ENCODE data around the gene PLPP1. TPM values are rescaled to one million over a fixed set of nuclear protein-coding genes. Genes with fewer than 3 reads are reported as not detected.

Gene PLPP1
- total RNA-seq, 1 experiment from 2014 or later, result 10.5 TPM

GRCh38 chr5:55554585-55555202, 19.9 kb upstream of the PLPP1 start:
- H3K36me3 ChIP-seq (ENCODE audit: control insufficient read depth in 1 of 2, insufficient read depth in 2 of 2, low read length in 2 of 2), result no peaks in the 10 kb centered on the region
- H3K4me2 ChIP-seq (ENCODE audit: low read length), result no peak overlapping the region
- H3K27ac ChIP-seq (ENCODE audit: low read depth, low read length), result no peak overlapping the region
- H3K4me1 ChIP-seq (ENCODE audit: control insufficient read depth in 1 of 2, insufficient read depth in 2 of 2, low read length in 2 of 2), result no peaks in the 10 kb centered on the region
- intact Hi-C loops (cut with micrococcal nuclease), result no loop called here
- no peaks in the 10 kb centered on the region for H3K27me3 ChIP-seq (ENCODE audit: insufficient read depth, low read length)
- DNase-seq (ENCODE audit: low read depth, low spot score) (no peak), ATAC-seq (no peak)
- no peak for TF ChIP-seq ELF1 (IDR thresholded peaks at IDR 0.05; ENCODE audit: borderline replicate concordance, low read depth)
- TF ChIP-seq TCF7L2 (IDR thresholded peaks at IDR 0.05; ENCODE audit: borderline replicate concordance, extremely low read depth, insufficient read depth, insufficient read length), result no peak
- TF ChIP-seq POLR2AphosphoS5 (IDR thresholded peaks at IDR 0.05; ENCODE audit: low read depth, low read length), result no peak
- TF ChIP-seq EZH2phosphoT487 (IDR thresholded peaks at IDR 0.05; ENCODE audit: borderline replicate concordance), result no peak
- no peak for TF ChIP-seq SIN3A (IDR thresholded peaks at IDR 0.05; ENCODE audit: low read depth)
- TF ChIP-seq ATF3 (IDR thresholded peaks at IDR 0.05), result no peak
- no peak for TF ChIP-seq ZFX (IDR thresholded peaks at IDR 0.05)
- no peak for TF ChIP-seq REST (IDR thresholded peaks at IDR 0.05; ENCODE audit: low read depth)
- TF ChIP-seq CBX3 (IDR thresholded peaks at IDR 0.05; ENCODE audit: low read depth), result no peak
- TF ChIP-seq EZH2 (IDR thresholded peaks at IDR 0.05), result no peak
- no peak for TF ChIP-seq CTCF (IDR thresholded peaks at IDR 0.05 in 2 of 3, conservative IDR thresholded peaks at IDR 0.05 in 1 of 3; ENCODE audit: borderline replicate concordance in 1 of 3, insufficient read depth in 1 of 3, low read depth in 2 of 3, low read length in 2 of 3)
- no peak for TF ChIP-seq ZBTB33 (IDR thresholded peaks at IDR 0.05; ENCODE audit: extremely low read depth, insufficient replicate concordance, low read length)
- no peak for TF ChIP-seq FOSL1 (IDR thresholded peaks at IDR 0.05; ENCODE audit: low read depth)
- H2AFZ ChIP-seq (ENCODE audit: low read depth, low read length, poor library complexity, severe bottlenecking), result no peak overlapping the region
- CTCF ChIA-PET, result no interaction called here
- H3K9me2 ChIP-seq (ENCODE audit: insufficient read depth), result no peaks in the 10 kb centered on the region
- BruUV-seq (replicated peaks), result no TSS peak
- no peak overlapping the region for H3K4me3 ChIP-seq (replicated peaks in 1 of 2; ENCODE audit: low read depth in 1 of 2, low read length in 2 of 2)
- H3K79me2 ChIP-seq (ENCODE audit: insufficient read depth, low read length), result no peaks in the 10 kb centered on the region
- H3K9ac ChIP-seq (ENCODE audit: low read length), result no peak overlapping the region
- no peaks in the 10 kb centered on the region for H4K20me1 ChIP-seq (ENCODE audit: insufficient read depth)
- POLR2A ChIA-PET, result no interaction called here
- H3K9me3 ChIP-seq (ENCODE audit: control insufficient read depth in 1 of 2, insufficient read depth in 1 of 2, low read depth in 1 of 2, low read length in 2 of 2), result no peaks in the 10 kb centered on the region
- RAD21 ChIA-PET (ENCODE audit: low non-redundant PET in 1 of 2, low total read pairs in 2 of 2, uncharacterized antibody in 2 of 2, unreplicated experiment in 2 of 2), result no interaction called here

Data from HCT116 (cell line).